Prostate gland (tissue), 2 donors: Measurements from ENCODE around the gene NFU1. TPM values are rescaled to one million over a fixed set of nuclear protein-coding genes. Genes with fewer than 3 reads are reported as not detected.

Source experiments
- DNase-seq: peaks from one replicate; pipeline ENCODE4 v3.0.0-alpha.2; 2019; ENCODE audit warnings: low spot score
- H3K27ac ChIP-seq, 2 donors: fragments of 200-600 bp; sonication (generic); 2 replicates each; pipeline ENCODE4 v1.5.1; 2017 to 2019
- H3K27me3 ChIP-seq: fragments of 200-600 bp; sonication (generic); replicated peaks from 2 replicates; pipeline ENCODE4 v1.5.1; 2019; ENCODE audit not compliant: insufficient read depth
- H3K36me3 ChIP-seq, 2 donors: fragments of 200-600 bp; sonication (generic); 1 replicate in 1 of 2; 2 replicates in 1 of 2; pipeline versions ENCODE4 v1.5.1 to v1.8.1; 2017 to 2019
- H3K4me1 ChIP-seq: fragments of 200-600 bp; sonication (generic); replicated peaks from 2 replicates; pipeline ENCODE4 v1.5.1; 2019
- H3K4me3 ChIP-seq, 2 donors: fragments of 200-600 bp; sonication (generic); 2 replicates each; pipeline ENCODE4 v1.5.1; 2017 to 2019
- H3K9me3 ChIP-seq: fragments of 200-600 bp; sonication (generic); 2 replicates; pipeline ENCODE4 v1.5.1; 2017
- CTCF ChIP-seq, 4 experiments: fragments of 200-600 bp in 2 of 4; fragments of 450-650 bp in 2 of 4; sonication (generic) in 2 of 4; IDR thresholded peaks; 1 replicate in 3 of 4; 2 replicates in 1 of 4; pipeline ENCODE4 v1.5.1; 2016 to 2019; ENCODE audit warnings: antibody characterized with exemption in 4 of 4, mild to moderate bottlenecking in 2 of 4, moderate library complexity in 2 of 4
- POLR2A ChIP-seq: fragments of 450-650 bp; IDR thresholded peaks from one replicate; pipeline ENCODE4 v1.6.1; 2016; ENCODE audit warnings: antibody characterized with exemption, mild to moderate bottlenecking
- POLR2AphosphoS5 ChIP-seq: sonication (generic); formaldehyde crosslinking; IDR thresholded peaks from one replicate; pipeline ENCODE4 v1.6.1; 2017; ENCODE audit warnings: antibody characterized with exemption
- WGBS: methylation state at CpG from one replicate; pipeline ENCODE4 v1.1.5; 2018; 5-methylcytosine and 5-hydroxymethylcytosine counted together
- intact Hi-C: fragments of 100-400 bp; cut with DNase I; formaldehyde crosslinking; loops from one replicate; pipeline ENCODE4 v1.14.2; 2022
- total RNA-seq, 2 donors: library from RNA; depleted of rRNA; stranded (reverse); fragments of >200 nt; gene quantifications; one replicate each; pipeline ENCODE4 v1.1.0, GENCODE V29; 2016

Gene NFU1
- total RNA-seq, 2 donors from 2014 or later: 33.4 to 42.0 TPM

DNA sequence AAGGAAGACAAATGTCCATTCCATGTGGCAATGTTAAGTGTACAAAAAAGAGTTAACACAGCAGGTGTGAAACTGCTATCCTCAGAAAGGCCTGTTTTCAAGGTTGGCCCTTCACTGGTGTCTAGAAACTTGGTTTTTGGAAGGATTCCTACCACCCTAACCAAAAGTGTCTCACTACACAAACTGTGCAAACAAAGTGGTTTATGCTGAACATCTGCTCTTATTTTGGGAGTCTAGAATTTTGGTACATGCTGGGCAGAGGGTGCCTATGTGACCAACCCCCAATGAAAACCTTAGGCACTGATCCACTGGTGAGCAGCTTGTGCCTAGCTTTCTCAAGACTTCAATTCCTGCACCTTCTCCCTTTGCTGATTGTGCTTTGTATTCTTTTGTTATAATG, 64.5 kb downstream of the NFU1 start:
- Histone ChIP-seq H3K4me1 (no peaks in the 10 kb centered on the region), H3K27ac (no peak overlapping the region), H3K36me3 (no peaks in the 10 kb centered on the region), H3K27me3 (no peaks in the 10 kb centered on the region), H3K9me3 (no peaks in the 10 kb centered on the region), H3K4me3 (no peak overlapping the region)
- intact Hi-C loops: no loop called here
- no peak for DNase-seq
- TF ChIP-seq POLR2A: no peak
- no peak for TF ChIP-seq CTCF (IDR thresholded peaks at IDR 0.05)
- no peak for TF ChIP-seq POLR2AphosphoS5

DNA sequence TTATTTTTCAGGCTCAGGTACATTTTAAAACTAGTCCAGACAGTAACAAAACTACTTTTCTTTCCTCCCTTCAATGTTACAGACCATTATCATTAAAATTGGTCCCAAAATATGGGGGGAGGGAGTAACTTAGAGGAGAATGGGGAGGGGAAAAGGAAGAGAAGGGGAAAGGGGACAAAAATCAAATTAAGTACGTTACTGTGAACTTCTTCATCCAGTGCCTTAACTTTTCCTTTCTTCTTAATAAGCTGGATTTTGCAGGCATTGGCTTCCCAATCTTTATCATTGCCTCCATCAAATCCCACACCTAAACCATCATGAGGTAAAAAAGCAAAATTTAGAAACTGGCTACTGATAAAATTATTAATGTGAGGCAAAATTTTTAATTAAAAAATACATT, 67.4 kb downstream of the NFU1 start:
- intact Hi-C loops: no loop called here
- Histone ChIP-seq H3K27me3 (no peaks in the 10 kb centered on the region), H3K36me3 (peaks cover 0 to 3% of the 10 kb centered on the region in 2 donors), H3K4me1 (no peaks in the 10 kb centered on the region), H3K9me3 (no peaks in the 10 kb centered on the region), H3K4me3 (no peak overlapping the region), H3K27ac (no peak overlapping the region)
- DNase-seq: no peak
- no peak for TF ChIP-seq POLR2A
- no peak for TF ChIP-seq CTCF (IDR thresholded peaks at IDR 0.05)
- TF ChIP-seq POLR2AphosphoS5: no peak
- WGBS: 89% methylated on average over 1 of the region's 1 CpG

DNA sequence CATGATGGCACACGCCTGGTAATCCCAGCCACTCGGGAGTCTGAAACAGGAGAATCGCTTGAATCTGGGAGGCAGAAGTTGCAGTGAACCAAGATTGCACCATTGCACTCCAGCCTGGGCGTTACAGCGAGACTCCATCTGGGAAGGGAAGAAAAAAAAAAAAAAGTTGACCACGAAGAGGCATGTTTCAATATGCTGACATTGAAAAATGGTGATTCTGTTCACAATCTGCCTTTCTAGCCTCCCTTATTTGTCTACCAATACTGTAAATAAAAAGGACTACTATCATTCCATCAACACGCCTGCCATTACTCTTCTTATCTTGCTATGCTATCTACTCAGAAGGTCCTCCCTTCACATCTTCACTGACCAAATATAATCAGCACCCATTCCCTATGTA, 68.6 kb downstream of the NFU1 start:
- intact Hi-C loops: no loop called here
- TF ChIP-seq POLR2A: no peak
- no peaks in the 10 kb centered on the region for H3K4me1 ChIP-seq
- peaks cover 0 to 3% of the 10 kb centered on the region in 2 donors for H3K36me3 ChIP-seq
- WGBS: 87% methylated on average over 7 of the region's 7 CpGs
- no peak overlapping the region for H3K4me3 ChIP-seq
- H3K27me3 ChIP-seq: no peaks in the 10 kb centered on the region
- no peak for DNase-seq
- H3K9me3 ChIP-seq: no peaks in the 10 kb centered on the region
- no peak overlapping the region for H3K27ac ChIP-seq

DNA sequence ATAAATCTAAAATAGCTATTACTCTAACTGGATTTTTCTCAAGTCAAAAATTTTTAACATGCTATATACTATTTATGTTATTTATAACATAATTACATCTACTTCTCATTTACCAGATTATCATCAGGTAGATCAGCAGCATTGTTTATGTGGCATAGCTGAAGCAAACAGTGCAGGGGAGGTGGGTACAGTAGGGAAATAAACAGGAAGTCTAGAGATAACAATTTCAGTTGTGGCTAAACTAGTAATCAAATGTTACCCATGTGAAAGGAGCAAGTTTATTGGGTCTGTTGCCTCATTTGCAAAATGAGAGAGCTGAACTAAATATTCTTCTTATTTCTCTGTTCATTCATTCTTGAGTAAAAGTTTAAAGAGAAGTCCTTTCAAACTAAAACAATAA, 77.9 kb downstream of the NFU1 start:
- H3K36me3 ChIP-seq: peaks cover 0 to 4% of the 10 kb centered on the region in 2 donors
- H3K4me3 ChIP-seq: no peak overlapping the region
- no peaks in the 10 kb centered on the region for H3K27me3 ChIP-seq
- intact Hi-C loops: no loop called here
- H3K9me3 ChIP-seq: no peaks in the 10 kb centered on the region
- H3K4me1 ChIP-seq: no peaks in the 10 kb centered on the region
- H3K27ac ChIP-seq: no peak overlapping the region
- TF ChIP-seq CTCF (IDR thresholded peaks at IDR 0.05) (no peak), POLR2AphosphoS5 (no peak), POLR2A (no peak)
- no peak for DNase-seq

- Histone ChIP-seq H3K9me3 (no peaks in the 10 kb centered on the region), H3K36me3 (peaks cover 0 to 4% of the 10 kb centered on the region in 2 donors), H3K27me3 (no peaks in the 10 kb centered on the region), H3K4me3 (no peak overlapping the region), H3K27ac (no peak overlapping the region), H3K4me1 (no peaks in the 10 kb centered on the region)
- no peak for DNase-seq
- TF ChIP-seq POLR2AphosphoS5 (no peak), POLR2A (no peak), CTCF (IDR thresholded peaks at IDR 0.05) (no peak)
- 66% methylated on average over 3 of the region's 3 CpGs for WGBS
- intact Hi-C loops: no loop called here
Observed at GRCh38 chr2:69358914-69359313, 78.3 kb downstream of the NFU1 start.
